ENCODE data around the gene SLC25A41. TPM values are rescaled to one million over a fixed set of nuclear protein-coding genes. Genes with fewer than 3 reads are reported as not detected.

The SLC25A41 gene
- total and polyA plus RNA-seq, 2 of the 13 experiments (the other 11 are each of a cell fraction or from before 2014, with no cell fraction given), result 0.33 to 0.95 TPM

GRCh38 chr19:6424939-6425731 lies 8.4 kb downstream of the SLC25A41 start (continued):
- TF ChIP-seq HMGXB3 (CRISPR knock-in tag; IDR thresholded peaks at IDR 0.05; ENCODE audit: borderline replicate concordance), result peak; percentile 71; the same call in 1 of the 2 replicates
- peak; percentile 68 for TF ChIP-seq BHLHE40 (IDR thresholded peaks at IDR 0.05; ENCODE audit: low read length)
- peak; percentile 54; the same call in 1 of the 2 replicates for TF ChIP-seq ZNF788 (CRISPR knock-in tag; IDR thresholded peaks at IDR 0.05; ENCODE audit: borderline replicate concordance)
- peak; percentile 62; the same call in 1 of the 2 replicates for TF ChIP-seq SALL1 (CRISPR knock-in tag; IDR thresholded peaks at IDR 0.05)
- TF ChIP-seq ZC3H13 (CRISPR knock-in tag; IDR thresholded peaks at IDR 0.05), result no peak
- peak; percentile 64; the same call in 1 of the 2 replicates for TF ChIP-seq ZNF33B (CRISPR knock-in tag; IDR thresholded peaks at IDR 0.05)
- TF ChIP-seq SALL2 (CRISPR knock-in tag; IDR thresholded peaks at IDR 0.05), result 0 out of 2 replicates have a peak, but pooled peaks have one; percentile 6
- peak; percentile 16 for TF ChIP-seq HNRNPLL (IDR thresholded peaks at IDR 0.05; ENCODE audit: low read depth, low read length, poor library complexity, severe bottlenecking)
- TF ChIP-seq ZFX (CRISPR knock-in tag; IDR thresholded peaks at IDR 0.05; ENCODE audit: low read depth), result peak; percentile 75
- TF ChIP-seq MAFF (IDR thresholded peaks at IDR 0.05; ENCODE audit: low read depth, low read length), result no peak
- peak; percentile 96 for TF ChIP-seq MAX (IDR thresholded peaks at IDR 0.05)
- TF ChIP-seq, protein P1, sequence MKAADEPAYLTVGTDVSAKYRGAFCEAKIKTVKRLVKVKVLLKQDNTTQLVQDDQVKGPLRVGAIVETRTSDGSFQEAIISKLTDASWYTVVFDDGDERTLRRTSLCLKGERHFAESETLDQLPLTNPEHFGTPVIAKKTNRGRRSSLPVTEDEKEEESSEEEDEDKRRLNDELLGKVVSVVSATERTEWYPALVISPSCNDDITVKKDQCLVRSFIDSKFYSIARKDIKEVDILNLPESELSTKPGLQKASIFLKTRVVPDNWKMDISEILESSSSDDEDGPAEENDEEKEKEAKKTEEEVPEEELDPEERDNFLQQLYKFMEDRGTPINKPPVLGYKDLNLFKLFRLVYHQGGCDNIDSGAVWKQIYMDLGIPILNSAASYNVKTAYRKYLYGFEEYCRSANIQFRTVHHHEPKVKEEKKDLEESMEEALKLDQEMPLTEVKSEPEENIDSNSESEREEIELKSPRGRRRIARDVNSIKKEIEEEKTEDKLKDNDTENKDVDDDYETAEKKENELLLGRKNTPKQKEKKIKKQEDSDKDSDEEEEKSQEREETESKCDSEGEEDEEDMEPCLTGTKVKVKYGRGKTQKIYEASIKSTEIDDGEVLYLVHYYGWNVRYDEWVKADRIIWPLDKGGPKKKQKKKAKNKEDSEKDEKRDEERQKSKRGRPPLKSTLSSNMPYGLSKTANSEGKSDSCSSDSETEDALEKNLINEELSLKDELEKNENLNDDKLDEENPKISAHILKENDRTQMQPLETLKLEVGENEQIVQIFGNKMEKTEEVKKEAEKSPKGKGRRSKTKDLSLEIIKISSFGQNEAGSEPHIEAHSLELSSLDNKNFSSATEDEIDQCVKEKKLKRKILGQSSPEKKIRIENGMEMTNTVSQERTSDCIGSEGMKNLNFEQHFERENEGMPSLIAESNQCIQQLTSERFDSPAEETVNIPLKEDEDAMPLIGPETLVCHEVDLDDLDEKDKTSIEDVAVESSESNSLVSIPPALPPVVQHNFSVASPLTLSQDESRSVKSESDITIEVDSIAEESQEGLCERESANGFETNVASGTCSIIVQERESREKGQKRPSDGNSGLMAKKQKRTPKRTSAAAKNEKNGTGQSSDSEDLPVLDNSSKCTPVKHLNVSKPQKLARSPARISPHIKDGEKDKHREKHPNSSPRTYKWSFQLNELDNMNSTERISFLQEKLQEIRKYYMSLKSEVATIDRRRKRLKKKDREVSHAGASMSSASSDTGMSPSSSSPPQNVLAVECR (CRISPR knock-in tag; IDR thresholded peaks at IDR 0.05; ENCODE audit: borderline replicate concordance), result peak; percentile 40; the same call in 1 of the 2 replicates
- TF ChIP-seq NFAT5 (CRISPR knock-in tag; IDR thresholded peaks at IDR 0.05), result peak; percentile 61; the same call in 1 of the 2 replicates
- peak; percentile 78; the same call in 1 of the 2 replicates for TF ChIP-seq ZNF891 (CRISPR knock-in tag; IDR thresholded peaks at IDR 0.05)

Measured in HepG2 (cell line).